ENCODE data around the gene TOX3. TPM values are rescaled to one million over a fixed set of nuclear protein-coding genes. Genes with fewer than 3 reads are reported as not detected.
A peak's percentile ranks its signal among the peaks of the same experiment; 100 is the strongest.

TOX3 gene
- total and polyA plus RNA-seq, 2 of the 13 experiments (the other 11 are each of a cell fraction or from before 2014, with no cell fraction given): 14.5 to 98.6 TPM

DNA sequence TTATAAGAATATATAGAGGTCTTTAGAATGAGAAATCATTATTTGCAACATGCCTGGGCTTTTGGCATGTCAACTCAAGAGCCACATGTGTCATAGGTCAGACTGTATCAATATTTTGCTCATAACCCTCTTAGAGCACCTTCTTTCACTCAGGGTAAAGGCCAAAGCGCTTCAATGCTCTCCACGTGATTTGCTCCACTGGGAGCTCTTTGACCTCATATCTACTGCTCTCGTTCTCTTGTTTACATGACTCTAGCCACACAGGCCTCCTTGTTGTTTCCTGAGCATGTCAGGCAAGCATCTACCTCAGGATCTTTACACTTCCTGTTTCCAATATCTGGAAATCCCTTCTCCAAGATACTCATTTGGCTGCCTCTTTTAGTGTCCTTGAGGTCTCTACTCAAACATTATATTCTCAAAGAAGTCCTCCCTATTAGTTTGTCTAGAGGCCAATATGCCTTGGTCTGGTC, 148.4 kb downstream of the TOX3 start (continued):
- TF ChIP-seq, protein P1, sequence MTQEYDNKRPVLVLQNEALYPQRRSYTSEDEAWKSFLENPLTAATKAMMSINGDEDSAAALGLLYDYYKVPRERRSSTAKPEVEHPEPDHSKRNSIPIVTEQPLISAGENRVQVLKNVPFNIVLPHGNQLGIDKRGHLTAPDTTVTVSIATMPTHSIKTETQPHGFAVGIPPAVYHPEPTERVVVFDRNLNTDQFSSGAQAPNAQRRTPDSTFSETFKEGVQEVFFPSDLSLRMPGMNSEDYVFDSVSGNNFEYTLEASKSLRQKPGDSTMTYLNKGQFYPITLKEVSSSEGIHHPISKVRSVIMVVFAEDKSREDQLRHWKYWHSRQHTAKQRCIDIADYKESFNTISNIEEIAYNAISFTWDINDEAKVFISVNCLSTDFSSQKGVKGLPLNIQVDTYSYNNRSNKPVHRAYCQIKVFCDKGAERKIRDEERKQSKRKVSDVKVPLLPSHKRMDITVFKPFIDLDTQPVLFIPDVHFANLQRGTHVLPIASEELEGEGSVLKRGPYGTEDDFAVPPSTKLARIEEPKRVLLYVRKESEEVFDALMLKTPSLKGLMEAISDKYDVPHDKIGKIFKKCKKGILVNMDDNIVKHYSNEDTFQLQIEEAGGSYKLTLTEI (CRISPR knock-in tag; conservative IDR thresholded peaks at IDR 0.05): no peak
- no peak for TF ChIP-seq TAF1 (CRISPR knock-in tag; IDR thresholded peaks at IDR 0.05)
- no peak for TF ChIP-seq HOXA7 (CRISPR knock-in tag; IDR thresholded peaks at IDR 0.05)
- TF ChIP-seq CCAR2 (optimal IDR thresholded peaks at IDR 0.05; ENCODE audit: low read depth, low read length): no peak
- TF ChIP-seq LCORL (IDR thresholded peaks at IDR 0.05): no peak
- TF ChIP-seq LCORL (CRISPR knock-in tag; IDR thresholded peaks at IDR 0.05): no peak; the same call in 1 of the 2 replicates
- no peak for TF ChIP-seq REXO4 (CRISPR knock-in tag; IDR thresholded peaks at IDR 0.05; ENCODE audit: borderline replicate concordance)
- no peak for TF ChIP-seq ZNF674 (CRISPR knock-in tag; IDR thresholded peaks at IDR 0.05; ENCODE audit: low read depth)
- TF ChIP-seq MZF1 (CRISPR knock-in tag; IDR thresholded peaks at IDR 0.05; ENCODE audit: borderline replicate concordance): no peak
- TF ChIP-seq, protein P2, sequence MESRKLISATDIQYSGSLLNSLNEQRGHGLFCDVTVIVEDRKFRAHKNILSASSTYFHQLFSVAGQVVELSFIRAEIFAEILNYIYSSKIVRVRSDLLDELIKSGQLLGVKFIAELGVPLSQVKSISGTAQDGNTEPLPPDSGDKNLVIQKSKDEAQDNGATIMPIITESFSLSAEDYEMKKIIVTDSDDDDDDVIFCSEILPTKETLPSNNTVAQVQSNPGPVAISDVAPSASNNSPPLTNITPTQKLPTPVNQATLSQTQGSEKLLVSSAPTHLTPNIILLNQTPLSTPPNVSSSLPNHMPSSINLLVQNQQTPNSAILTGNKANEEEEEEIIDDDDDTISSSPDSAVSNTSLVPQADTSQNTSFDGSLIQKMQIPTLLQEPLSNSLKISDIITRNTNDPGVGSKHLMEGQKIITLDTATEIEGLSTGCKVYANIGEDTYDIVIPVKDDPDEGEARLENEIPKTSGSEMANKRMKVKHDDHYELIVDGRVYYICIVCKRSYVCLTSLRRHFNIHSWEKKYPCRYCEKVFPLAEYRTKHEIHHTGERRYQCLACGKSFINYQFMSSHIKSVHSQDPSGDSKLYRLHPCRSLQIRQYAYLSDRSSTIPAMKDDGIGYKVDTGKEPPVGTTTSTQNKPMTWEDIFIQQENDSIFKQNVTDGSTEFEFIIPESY (CRISPR knock-in tag; IDR thresholded peaks at IDR 0.05): peak; percentile 85
- TF ChIP-seq SNAPC2 (CRISPR knock-in tag; IDR thresholded peaks at IDR 0.05): no peak
- peak; percentile 90 for TF ChIP-seq DPF2 (CRISPR knock-in tag; IDR thresholded peaks at IDR 0.05; ENCODE audit: borderline replicate concordance, low read depth)
- no peak for TF ChIP-seq ZNF10 (CRISPR knock-in tag; IDR thresholded peaks at IDR 0.05; ENCODE audit: borderline replicate concordance, low read depth)
- TF ChIP-seq, protein P3, sequence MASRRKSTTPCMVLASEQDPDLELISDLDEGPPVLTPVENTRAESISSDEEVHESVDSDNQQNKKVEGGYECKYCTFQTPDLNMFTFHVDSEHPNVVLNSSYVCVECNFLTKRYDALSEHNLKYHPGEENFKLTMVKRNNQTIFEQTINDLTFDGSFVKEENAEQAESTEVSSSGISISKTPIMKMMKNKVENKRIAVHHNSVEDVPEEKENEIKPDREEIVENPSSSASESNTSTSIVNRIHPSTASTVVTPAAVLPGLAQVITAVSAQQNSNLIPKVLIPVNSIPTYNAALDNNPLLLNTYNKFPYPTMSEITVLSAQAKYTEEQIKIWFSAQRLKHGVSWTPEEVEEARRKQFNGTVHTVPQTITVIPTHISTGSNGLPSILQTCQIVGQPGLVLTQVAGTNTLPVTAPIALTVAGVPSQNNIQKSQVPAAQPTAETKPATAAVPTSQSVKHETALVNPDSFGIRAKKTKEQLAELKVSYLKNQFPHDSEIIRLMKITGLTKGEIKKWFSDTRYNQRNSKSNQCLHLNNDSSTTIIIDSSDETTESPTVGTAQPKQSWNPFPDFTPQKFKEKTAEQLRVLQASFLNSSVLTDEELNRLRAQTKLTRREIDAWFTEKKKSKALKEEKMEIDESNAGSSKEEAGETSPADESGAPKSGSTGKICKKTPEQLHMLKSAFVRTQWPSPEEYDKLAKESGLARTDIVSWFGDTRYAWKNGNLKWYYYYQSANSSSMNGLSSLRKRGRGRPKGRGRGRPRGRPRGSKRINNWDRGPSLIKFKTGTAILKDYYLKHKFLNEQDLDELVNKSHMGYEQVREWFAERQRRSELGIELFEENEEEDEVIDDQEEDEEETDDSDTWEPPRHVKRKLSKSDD (CRISPR knock-in tag; IDR thresholded peaks at IDR 0.05; ENCODE audit: low read depth): no peak
- no peak for TF ChIP-seq CBX2 (IDR thresholded peaks at IDR 0.05; ENCODE audit: low read depth, low read length)
- TF ChIP-seq CBX2 (CRISPR knock-in tag; IDR thresholded peaks at IDR 0.05; ENCODE audit: low read depth): no peak
- peak; percentile 92; the same call in 1 of the 2 replicates for TF ChIP-seq ZNF766 (CRISPR knock-in tag; IDR thresholded peaks at IDR 0.05; ENCODE audit: borderline replicate concordance)
- no peak for TF ChIP-seq ZFP82 (CRISPR knock-in tag; IDR thresholded peaks at IDR 0.05; ENCODE audit: borderline replicate concordance)
- TF ChIP-seq NFE2L1 (CRISPR knock-in tag; IDR thresholded peaks at IDR 0.05; ENCODE audit: borderline replicate concordance): no peak
- TF ChIP-seq REPIN1 (CRISPR knock-in tag; IDR thresholded peaks at IDR 0.05; ENCODE audit: borderline replicate concordance, low read depth): peak; percentile 46; the same call in 1 of the 2 replicates
- peak; percentile 78 for TF ChIP-seq ZBTB21 (CRISPR knock-in tag; IDR thresholded peaks at IDR 0.05)
- TF ChIP-seq SMARCC2 (IDR thresholded peaks at IDR 0.05): no peak; the same call in 1 of the 2 replicates
- TF ChIP-seq, protein P4, sequence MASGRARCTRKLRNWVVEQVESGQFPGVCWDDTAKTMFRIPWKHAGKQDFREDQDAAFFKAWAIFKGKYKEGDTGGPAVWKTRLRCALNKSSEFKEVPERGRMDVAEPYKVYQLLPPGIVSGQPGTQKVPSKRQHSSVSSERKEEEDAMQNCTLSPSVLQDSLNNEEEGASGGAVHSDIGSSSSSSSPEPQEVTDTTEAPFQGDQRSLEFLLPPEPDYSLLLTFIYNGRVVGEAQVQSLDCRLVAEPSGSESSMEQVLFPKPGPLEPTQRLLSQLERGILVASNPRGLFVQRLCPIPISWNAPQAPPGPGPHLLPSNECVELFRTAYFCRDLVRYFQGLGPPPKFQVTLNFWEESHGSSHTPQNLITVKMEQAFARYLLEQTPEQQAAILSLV (CRISPR knock-in tag; IDR thresholded peaks at IDR 0.05; ENCODE audit: borderline replicate concordance): peak; percentile 54; the same call in 1 of the 2 replicates
- TF ChIP-seq GFI1 (CRISPR knock-in tag; IDR thresholded peaks at IDR 0.05; ENCODE audit: borderline replicate concordance): peak; percentile 92
